Stimulated activated CD8-positive, alpha-beta memory T cell treated with anti-CD3 and anti-CD28 coated beads, Interleukin-2, amount 100 ng/mL, for 48 hours (primary cell): ENCODE results near the gene TMEM242.
"Not testable (repeated sequence)": the region's sequence is repeated elsewhere in the genome, so short reads cannot be mapped to it uniquely, and the experiment has no call there.

Source experiments
- DNase-seq, 2 donors: peaks; one replicate each; pipeline ENCODE4 v3.0.0-alpha.2; 2020; ENCODE audit warnings: low read depth in 2 of 2

TMEM242 gene

GRCh38 chr6:157323966-157324300 lies 614 bp upstream of the TMEM242 start:
- peak; percentile 12 to 18 for DNase-seq

GRCh38 chr6:157322792-157323254 lies 496 bp downstream of the TMEM242 start:
- DNase-seq = peak; percentile 71

- peak in 1 of 2 donors; percentile 7 for DNase-seq
Observed at GRCh38 chr6:157316871-157317814, 6.2 kb downstream of the TMEM242 start.

- no peak for DNase-seq
Observed at GRCh38 chr6:157314705-157315321, 8.5 kb downstream of the TMEM242 start.

GRCh38 chr6:157313531-157314467 lies 9.5 kb downstream of the TMEM242 start:
- DNase-seq = no peak

GRCh38 chr6:157312757-157313156 lies 10.6 kb downstream of the TMEM242 start:
- DNase-seq = no peak

- not testable (repeated sequence) for DNase-seq
Observed at GRCh38 chr6:157310693-157311092, 12.6 kb downstream of the TMEM242 start.

GRCh38 chr6:157307661-157308060 lies 15.7 kb downstream of the TMEM242 start:
- no peak for DNase-seq

- DNase-seq = no peak
Observed at GRCh38 chr6:157305670-157306653, 17.4 kb downstream of the TMEM242 start.

GRCh38 chr6:157304899-157305663 lies 18.2 kb downstream of the TMEM242 start:
- DNase-seq = no peak

- DNase-seq = no peak
Observed at GRCh38 chr6:157302736-157303135, 20.6 kb downstream of the TMEM242 start.

GRCh38 chr6:157300436-157300835 lies 22.9 kb downstream of the TMEM242 start:
- no peak for DNase-seq

- DNase-seq = no peak
Observed at GRCh38 chr6:157300006-157300405, 23.3 kb downstream of the TMEM242 start.

- no peak for DNase-seq
Observed at GRCh38 chr6:157298216-157298724, 25.0 kb downstream of the TMEM242 start.

- DNase-seq = no peak
Observed at GRCh38 chr6:157294654-157295053, 28.7 kb downstream of the TMEM242 start.

- DNase-seq = no peak
Observed at GRCh38 chr6:157293780-157294179, 29.5 kb downstream of the TMEM242 start.

GRCh38 chr6:157292202-157292601 lies 31.1 kb downstream of the TMEM242 start:
- no peak for DNase-seq

- DNase-seq = no peak
Observed at GRCh38 chr6:157291356-157291755, 32.0 kb downstream of the TMEM242 start.

- DNase-seq = no peak
Observed at GRCh38 chr6:157290797-157291196, 32.5 kb downstream of the TMEM242 start.

GRCh38 chr6:157289764-157290163 lies 33.6 kb downstream of the TMEM242 start:
- no peak for DNase-seq
